HL-60 (cell line): ENCODE measurements around the gene MYL7.
A peak's percentile ranks its signal among the peaks of the same experiment; 100 is the strongest.

ENCODE experiments used
- DNase-seq, 2 experiments: peaks; one replicate each; pipeline ENCODE4 v3.0.0-alpha.2; 2010 to 2020; ENCODE audit warnings: low read depth in 1 of 2, low spot score in 1 of 2
- H3K27ac ChIP-seq: fragments of 250-450 bp; sonication (Bioruptor Pico); replicated peaks from 2 replicates; pipeline ENCODE4 v1.5.1; 2020; ENCODE audit warnings: mild to moderate bottlenecking, moderate library complexity
- H3K27me3 ChIP-seq: fragments of 250-450 bp; sonication (Bioruptor Pico); 2 replicates; pipeline ENCODE4 v1.5.1; 2021; ENCODE audit warnings: mild to moderate bottlenecking, moderate library complexity; ENCODE audit not compliant: insufficient read depth, poor library complexity, severe bottlenecking
- H3K4me3 ChIP-seq: replicated peaks from 2 replicates; pipeline ENCODE4 v1.5.1; 2011; ENCODE audit warnings: mild to moderate bottlenecking, control low read depth, low read length; ENCODE audit not compliant: insufficient read depth
- GABPA ChIP-seq: IDR thresholded peaks from 2 replicates; pipeline ENCODE4 v1.6.1; 2012; ENCODE audit warnings: low read depth
- POLR2AphosphoS5 ChIP-seq: IDR thresholded peaks from 2 replicates; pipeline ENCODE4 v1.6.1; 2012; ENCODE audit warnings: low read depth
- SPI1 ChIP-seq: IDR thresholded peaks from 2 replicates; pipeline ENCODE4 v1.6.1; 2012; ENCODE audit warnings: low read depth, mild to moderate bottlenecking, borderline replicate concordance
- TF ChIP-seq, protein P1 (sequence below): IDR thresholded peaks from 2 replicates; pipeline ENCODE4 v1.6.1; 2012; ENCODE audit warnings: low read depth; ENCODE audit not compliant: insufficient replicate concordance
- TF ChIP-seq, protein P2 (sequence below): IDR thresholded peaks from one replicate; pipeline ENCODE4 v1.5.1; 2011; ENCODE audit warnings: low read length, control low read depth, inconsistent platforms; ENCODE audit not compliant: insufficient read depth

MYL7 gene

DNA sequence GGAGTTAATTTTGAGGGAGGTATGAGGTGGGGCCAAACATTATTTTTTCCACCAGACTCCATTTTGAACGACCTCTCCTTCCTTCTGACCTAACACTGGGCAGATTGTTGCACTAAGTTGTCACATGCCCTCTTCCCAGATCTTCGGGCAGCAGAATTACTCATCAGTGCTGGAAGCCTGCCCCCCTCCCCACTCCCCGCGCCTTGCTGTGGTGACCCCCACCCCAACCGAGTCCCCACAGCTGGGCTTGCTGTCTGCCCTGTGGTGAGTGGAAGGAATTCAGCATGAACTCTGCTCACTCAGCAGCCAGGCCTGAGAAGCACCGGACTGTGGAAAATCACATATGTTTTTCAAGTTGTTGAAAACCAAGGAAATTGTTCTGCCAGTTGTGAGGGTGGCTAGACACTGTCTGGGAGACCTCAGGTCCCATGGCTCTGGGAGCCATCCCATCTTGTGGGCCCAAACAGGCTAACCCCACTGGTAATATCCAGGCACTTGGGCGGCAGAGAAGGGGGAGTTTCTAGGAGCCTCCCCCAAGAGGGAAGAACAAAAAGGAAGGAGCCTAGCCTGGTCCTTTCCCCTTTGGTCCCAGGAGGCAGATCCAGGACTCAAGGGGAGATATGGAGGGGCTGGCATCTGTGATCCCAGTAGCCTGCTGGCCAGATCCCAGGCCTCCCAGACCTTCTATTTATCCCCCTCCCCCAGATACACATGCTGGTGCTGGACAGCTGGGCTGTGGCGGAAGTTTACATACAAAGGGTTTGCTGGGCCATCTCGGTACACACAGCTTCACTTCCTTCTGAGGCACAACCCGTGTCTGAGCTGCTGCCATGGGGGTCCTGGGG is 40.5 kb downstream of the MYL7 start:
- TF ChIP-seq POLR2AphosphoS5, result no peak
- no peak for TF ChIP-seq SPI1
- TF ChIP-seq, protein P1, sequence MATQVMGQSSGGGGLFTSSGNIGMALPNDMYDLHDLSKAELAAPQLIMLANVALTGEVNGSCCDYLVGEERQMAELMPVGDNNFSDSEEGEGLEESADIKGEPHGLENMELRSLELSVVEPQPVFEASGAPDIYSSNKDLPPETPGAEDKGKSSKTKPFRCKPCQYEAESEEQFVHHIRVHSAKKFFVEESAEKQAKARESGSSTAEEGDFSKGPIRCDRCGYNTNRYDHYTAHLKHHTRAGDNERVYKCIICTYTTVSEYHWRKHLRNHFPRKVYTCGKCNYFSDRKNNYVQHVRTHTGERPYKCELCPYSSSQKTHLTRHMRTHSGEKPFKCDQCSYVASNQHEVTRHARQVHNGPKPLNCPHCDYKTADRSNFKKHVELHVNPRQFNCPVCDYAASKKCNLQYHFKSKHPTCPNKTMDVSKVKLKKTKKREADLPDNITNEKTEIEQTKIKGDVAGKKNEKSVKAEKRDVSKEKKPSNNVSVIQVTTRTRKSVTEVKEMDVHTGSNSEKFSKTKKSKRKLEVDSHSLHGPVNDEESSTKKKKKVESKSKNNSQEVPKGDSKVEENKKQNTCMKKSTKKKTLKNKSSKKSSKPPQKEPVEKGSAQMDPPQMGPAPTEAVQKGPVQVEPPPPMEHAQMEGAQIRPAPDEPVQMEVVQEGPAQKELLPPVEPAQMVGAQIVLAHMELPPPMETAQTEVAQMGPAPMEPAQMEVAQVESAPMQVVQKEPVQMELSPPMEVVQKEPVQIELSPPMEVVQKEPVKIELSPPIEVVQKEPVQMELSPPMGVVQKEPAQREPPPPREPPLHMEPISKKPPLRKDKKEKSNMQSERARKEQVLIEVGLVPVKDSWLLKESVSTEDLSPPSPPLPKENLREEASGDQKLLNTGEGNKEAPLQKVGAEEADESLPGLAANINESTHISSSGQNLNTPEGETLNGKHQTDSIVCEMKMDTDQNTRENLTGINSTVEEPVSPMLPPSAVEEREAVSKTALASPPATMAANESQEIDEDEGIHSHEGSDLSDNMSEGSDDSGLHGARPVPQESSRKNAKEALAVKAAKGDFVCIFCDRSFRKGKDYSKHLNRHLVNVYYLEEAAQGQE, result no peak
- TF ChIP-seq, protein P2, sequence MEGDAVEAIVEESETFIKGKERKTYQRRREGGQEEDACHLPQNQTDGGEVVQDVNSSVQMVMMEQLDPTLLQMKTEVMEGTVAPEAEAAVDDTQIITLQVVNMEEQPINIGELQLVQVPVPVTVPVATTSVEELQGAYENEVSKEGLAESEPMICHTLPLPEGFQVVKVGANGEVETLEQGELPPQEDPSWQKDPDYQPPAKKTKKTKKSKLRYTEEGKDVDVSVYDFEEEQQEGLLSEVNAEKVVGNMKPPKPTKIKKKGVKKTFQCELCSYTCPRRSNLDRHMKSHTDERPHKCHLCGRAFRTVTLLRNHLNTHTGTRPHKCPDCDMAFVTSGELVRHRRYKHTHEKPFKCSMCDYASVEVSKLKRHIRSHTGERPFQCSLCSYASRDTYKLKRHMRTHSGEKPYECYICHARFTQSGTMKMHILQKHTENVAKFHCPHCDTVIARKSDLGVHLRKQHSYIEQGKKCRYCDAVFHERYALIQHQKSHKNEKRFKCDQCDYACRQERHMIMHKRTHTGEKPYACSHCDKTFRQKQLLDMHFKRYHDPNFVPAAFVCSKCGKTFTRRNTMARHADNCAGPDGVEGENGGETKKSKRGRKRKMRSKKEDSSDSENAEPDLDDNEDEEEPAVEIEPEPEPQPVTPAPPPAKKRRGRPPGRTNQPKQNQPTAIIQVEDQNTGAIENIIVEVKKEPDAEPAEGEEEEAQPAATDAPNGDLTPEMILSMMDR, result no peak
- TF ChIP-seq GABPA, result no peak
- no peak for DNase-seq
- Histone ChIP-seq H3K27ac (0 out of 2 replicates have a peak overlapping the region, but pooled peaks have one; percentile 28), H3K4me3 (no peak overlapping the region), H3K27me3 (peaks cover 6% of the 10 kb centered on the region)

DNA sequence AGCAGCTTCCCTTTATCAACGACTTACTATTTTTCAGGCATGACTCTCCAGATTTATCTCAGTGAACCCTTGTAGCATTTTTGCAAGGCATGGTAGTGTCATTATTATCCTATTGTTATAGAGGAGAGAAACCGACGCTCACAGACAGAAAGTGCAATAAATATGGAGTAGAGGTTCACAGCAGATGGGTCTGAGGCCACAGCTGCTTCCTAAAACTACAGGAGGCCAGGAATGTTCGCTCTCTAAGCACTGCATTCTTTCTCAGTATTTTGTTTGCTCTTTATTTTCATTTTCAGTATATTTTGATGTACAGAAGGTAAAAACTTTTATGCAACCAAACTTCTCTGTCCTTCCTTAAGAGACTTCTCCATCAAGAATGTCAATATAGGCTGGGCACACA is 41.5 kb downstream of the MYL7 start:
- H3K27me3 ChIP-seq, result peaks cover under 1% of the 10 kb centered on the region
- H3K27ac ChIP-seq, result 0 out of 2 replicates have a peak overlapping the region, but pooled peaks have one; percentile 2
- DNase-seq, result no peak
- TF ChIP-seq, protein P2, result no peak
- TF ChIP-seq, protein P1, result no peak
- TF ChIP-seq SPI1 (no peak), GABPA (no peak), POLR2AphosphoS5 (no peak)
- no peak overlapping the region for H3K4me3 ChIP-seq

DNA sequence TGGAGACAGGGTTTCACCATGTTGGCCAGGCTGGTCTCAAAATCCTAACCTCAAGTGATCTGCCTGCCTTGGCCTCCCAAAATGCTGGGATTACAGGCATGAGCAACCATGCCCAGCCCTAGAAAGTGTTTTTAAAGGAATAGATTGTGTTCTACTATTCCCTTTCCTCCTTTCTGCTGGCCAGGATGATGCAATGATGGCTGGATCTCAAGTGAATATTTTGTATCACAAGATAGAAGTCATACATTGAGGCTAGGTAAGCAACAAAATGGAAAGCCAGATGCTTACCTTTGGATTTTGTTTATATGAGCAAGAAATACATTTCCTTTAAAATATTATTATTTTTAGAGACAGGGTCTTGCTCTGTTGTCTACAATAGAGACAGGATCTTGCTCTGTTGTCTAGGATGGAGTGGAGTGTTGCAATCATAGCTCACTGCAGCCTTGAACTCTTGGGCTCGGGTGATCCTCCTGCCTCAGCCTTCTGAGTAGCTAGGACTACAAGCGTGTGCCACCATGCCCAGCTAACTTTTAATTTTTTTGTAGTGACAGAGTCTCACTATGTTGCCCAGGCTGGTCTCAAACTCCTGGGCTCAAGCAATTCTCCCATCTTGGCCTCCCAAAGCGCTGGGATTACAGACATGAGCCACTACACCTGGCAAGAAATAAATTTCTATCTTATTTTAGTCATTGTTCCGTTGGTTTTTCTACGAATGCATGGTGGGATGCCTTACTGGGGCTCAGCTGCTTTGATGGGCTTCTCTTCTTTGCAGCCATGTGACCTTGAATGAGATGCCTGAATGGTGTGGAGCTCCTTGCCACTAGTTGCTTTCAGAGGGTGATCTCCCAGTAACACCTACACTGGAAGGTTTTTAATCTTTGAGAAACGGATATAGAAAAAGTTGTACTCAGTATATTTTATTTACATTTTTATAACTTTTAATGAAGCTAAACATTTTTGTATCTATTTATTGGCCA is 42.8 kb downstream of the MYL7 start:
- DNase-seq, result no peak
- peak overlapping the region; percentile 78 for H3K27ac ChIP-seq
- TF ChIP-seq GABPA (no peak), SPI1 (no peak), POLR2AphosphoS5 (no peak)
- TF ChIP-seq, protein P1, result no peak
- TF ChIP-seq, protein P2, result no peak

More for the DNA sequence above, 42.8 kb downstream of the MYL7 start:
- Histone ChIP-seq H3K4me3 (no peak overlapping the region), H3K27me3 (no peaks in the 10 kb centered on the region)
